Measurements from ENCODE around the gene JUN.

Gene JUN

GRCh38 chr1:58746757-58747156 lies 37.1 kb downstream of the JUN start:
- Histone ChIP-seq H3K36me3 (ENCODE audit: control insufficient read depth, low read depth, low read length) (no peaks in the 10 kb centered on the region), H3K4me3 (ENCODE audit: low read length) (no peak overlapping the region), H3K9ac (ENCODE audit: low read length) (no peak overlapping the region), H3K4me1 (ENCODE audit: control insufficient read depth, low read depth, low read length) (no peaks in the 10 kb centered on the region), H3K9me3 (ENCODE audit: control insufficient read depth, low read depth, low read length) (no peaks in the 10 kb centered on the region), H3K27me3 (ENCODE audit: control insufficient read depth, insufficient read depth, low read length) (no peaks in the 10 kb centered on the region), H3K27ac (ENCODE audit: low read length) (no peak overlapping the region)

DNA sequence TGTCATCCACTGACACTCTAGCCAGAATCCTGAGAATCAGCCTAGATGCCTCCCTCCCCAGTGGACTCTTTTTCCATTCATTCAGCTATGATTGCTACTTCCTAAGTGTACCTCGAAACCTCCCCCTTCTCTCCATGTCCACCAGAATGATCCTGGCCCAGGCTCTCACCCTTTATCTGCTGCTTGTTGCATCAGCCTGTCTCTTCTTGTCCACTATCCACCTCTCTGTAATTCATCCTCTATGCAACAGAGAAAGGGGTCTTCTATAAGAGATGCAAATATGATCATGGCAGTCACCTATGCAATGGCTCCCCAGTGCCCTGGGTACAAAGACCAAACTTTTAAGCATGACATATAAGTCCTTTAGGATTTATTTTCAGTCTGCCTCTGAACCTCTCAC lies 37.7 kb downstream of the JUN start:
- Histone ChIP-seq H3K9ac (ENCODE audit: low read length) (no peak overlapping the region), H3K4me3 (ENCODE audit: low read length) (no peak overlapping the region), H3K9me3 (ENCODE audit: control insufficient read depth, low read depth, low read length) (no peaks in the 10 kb centered on the region), H3K36me3 (ENCODE audit: control insufficient read depth, low read depth, low read length) (no peaks in the 10 kb centered on the region), H3K27me3 (ENCODE audit: control insufficient read depth, insufficient read depth, low read length) (no peaks in the 10 kb centered on the region), H3K27ac (ENCODE audit: low read length) (no peak overlapping the region), H3K4me1 (ENCODE audit: control insufficient read depth, low read depth, low read length) (no peaks in the 10 kb centered on the region)

DNA sequence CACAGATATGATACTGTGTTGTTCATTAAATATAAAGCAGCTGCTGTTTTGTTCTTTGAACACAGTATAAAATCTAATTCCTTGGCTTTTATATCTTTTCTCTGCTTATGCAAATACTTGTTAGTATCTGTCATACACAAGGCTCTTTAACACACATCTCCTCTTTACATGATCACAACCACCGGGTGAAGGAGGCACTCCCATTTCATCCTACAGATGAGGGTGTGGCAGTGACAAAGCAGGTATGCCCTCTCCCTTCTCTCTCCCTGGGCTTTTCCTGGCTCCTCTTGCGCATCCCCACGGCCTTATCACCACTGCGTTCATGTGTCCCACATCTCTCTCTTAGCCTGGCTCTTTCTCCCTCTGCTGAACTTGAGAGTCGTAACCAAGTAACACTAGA lies 38.2 kb downstream of the JUN start:
- Histone ChIP-seq H3K9me3 (ENCODE audit: control insufficient read depth, low read depth, low read length) (no peaks in the 10 kb centered on the region), H3K36me3 (ENCODE audit: control insufficient read depth, low read depth, low read length) (no peaks in the 10 kb centered on the region), H3K27ac (ENCODE audit: low read length) (no peak overlapping the region), H3K9ac (ENCODE audit: low read length) (no peak overlapping the region), H3K4me3 (ENCODE audit: low read length) (no peak overlapping the region), H3K27me3 (ENCODE audit: control insufficient read depth, insufficient read depth, low read length) (no peaks in the 10 kb centered on the region), H3K4me1 (ENCODE audit: control insufficient read depth, low read depth, low read length) (no peaks in the 10 kb centered on the region)

- Histone ChIP-seq H3K36me3 (ENCODE audit: control insufficient read depth, low read depth, low read length) (no peaks in the 10 kb centered on the region), H3K27me3 (ENCODE audit: control insufficient read depth, insufficient read depth, low read length) (no peaks in the 10 kb centered on the region), H3K27ac (ENCODE audit: low read length) (no peak overlapping the region), H3K4me1 (ENCODE audit: control insufficient read depth, low read depth, low read length) (no peaks in the 10 kb centered on the region), H3K9me3 (ENCODE audit: control insufficient read depth, low read depth, low read length) (no peaks in the 10 kb centered on the region), H3K9ac (ENCODE audit: low read length) (no peak overlapping the region), H3K4me3 (ENCODE audit: low read length) (no peak overlapping the region)
These were observed 38.7 kb downstream of the JUN start for GRCh38 chr1:58745117-58745516.

DNA sequence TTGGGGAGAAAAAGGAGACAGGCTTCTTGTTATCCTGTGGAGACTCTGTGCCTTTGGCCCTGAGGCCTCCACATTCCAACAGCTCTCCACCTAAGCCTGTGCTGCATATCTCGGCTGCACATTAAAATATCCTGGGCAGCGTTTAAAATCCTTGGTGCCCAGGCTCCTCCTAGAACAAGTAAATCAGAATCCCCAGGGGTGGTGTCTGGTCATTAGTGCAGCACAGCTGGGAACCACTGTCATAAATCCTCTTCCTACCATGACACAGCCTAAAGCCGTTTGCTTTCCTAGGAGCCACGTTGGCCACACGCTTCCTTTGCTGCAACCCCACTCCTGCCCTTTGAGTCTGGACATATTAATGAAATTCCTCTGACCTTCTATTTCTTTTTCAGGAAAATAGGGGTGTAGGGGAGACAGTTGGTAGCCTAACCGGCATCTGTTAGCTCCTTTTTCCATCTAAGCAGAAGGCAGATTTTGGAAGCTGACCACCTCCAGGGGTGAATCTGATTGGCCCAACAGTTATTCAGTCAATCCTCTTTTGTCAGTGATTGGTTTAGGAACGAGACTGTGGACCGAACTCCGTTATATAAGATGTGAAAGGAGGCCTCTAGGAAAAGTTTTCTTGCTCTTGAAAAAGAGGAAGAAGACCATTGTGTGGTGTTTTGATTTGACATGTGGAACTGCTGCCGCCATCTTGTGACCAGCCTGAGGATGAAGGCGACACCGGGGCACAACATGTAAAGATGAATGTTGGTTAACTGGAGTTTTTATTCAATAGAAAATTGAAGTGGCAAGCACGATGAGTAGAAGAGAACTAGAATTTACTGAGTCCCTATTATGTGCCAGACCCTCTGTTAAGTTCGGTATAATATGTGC lies 41.9 kb downstream of the JUN start:
- Histone ChIP-seq H3K36me3 (ENCODE audit: control insufficient read depth, low read depth, low read length) (no peaks in the 10 kb centered on the region), H3K27me3 (ENCODE audit: control insufficient read depth, insufficient read depth, low read length) (no peaks in the 10 kb centered on the region), H3K9me3 (ENCODE audit: control insufficient read depth, low read depth, low read length) (no peaks in the 10 kb centered on the region), H3K4me1 (ENCODE audit: control insufficient read depth, low read depth, low read length) (no peaks in the 10 kb centered on the region), H3K27ac (ENCODE audit: low read length) (no peak overlapping the region), H3K9ac (ENCODE audit: low read length) (no peak overlapping the region), H3K4me3 (ENCODE audit: low read length) (no peak overlapping the region)

DNA sequence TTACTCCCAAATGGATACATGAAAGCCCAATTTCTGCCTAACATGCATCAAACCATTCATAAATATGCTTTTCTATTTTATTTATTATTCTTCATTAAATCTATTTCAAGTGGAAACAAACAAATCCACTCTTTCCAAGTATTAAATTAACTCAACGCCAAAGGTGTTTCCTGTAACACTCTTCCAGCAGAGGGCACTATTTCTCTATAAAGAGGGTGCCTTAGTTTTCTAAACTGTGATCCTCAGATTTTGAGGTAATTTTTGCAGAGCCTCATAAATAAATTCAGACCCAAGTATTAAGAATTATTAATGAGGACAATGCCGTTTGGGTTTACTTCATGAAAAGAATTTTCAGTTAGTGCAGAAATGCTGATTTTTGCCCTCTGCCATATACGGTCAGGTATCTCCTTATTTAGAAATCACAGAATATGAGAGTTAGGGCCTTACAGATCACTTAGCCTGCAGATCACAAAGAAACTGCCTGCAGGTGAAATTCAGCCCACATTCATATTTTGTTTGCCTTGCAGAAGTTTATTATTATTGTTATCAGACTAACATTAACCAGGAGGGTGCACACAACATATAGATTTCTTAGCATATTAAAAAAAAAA lies 43.9 kb downstream of the JUN start:
- Histone ChIP-seq H3K9me3 (ENCODE audit: control insufficient read depth, low read depth, low read length) (no peaks in the 10 kb centered on the region), H3K4me1 (ENCODE audit: control insufficient read depth, low read depth, low read length) (no peaks in the 10 kb centered on the region), H3K9ac (ENCODE audit: low read length) (no peak overlapping the region), H3K27me3 (ENCODE audit: control insufficient read depth, insufficient read depth, low read length) (no peaks in the 10 kb centered on the region), H3K36me3 (ENCODE audit: control insufficient read depth, low read depth, low read length) (no peaks in the 10 kb centered on the region), H3K27ac (ENCODE audit: low read length) (no peak overlapping the region), H3K4me3 (ENCODE audit: low read length) (no peak overlapping the region)

DNA sequence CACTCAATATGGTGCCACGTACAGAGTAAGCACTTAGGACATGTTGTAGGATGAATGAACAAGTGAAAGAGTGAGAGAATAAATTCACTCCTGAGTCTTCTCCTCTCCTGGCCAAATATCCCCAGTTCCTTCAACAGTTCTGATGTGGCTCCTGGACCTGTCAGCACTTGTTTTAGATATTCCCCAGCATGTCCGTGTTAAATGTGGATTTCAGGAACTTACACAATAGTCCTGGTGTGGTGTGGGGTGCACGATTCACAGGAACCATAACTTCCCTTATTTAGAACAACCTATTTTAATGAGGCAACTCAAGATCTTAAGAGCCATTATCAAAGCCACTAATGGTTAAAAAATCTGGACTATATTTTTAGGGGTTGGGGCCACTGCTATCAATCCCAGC lies 45.0 kb downstream of the JUN start:
- Histone ChIP-seq H3K27ac (ENCODE audit: low read length) (no peak overlapping the region), H3K4me3 (ENCODE audit: low read length) (no peak overlapping the region), H3K9me3 (ENCODE audit: control insufficient read depth, low read depth, low read length) (no peaks in the 10 kb centered on the region), H3K27me3 (ENCODE audit: control insufficient read depth, insufficient read depth, low read length) (no peaks in the 10 kb centered on the region), H3K4me1 (ENCODE audit: control insufficient read depth, low read depth, low read length) (no peaks in the 10 kb centered on the region), H3K9ac (ENCODE audit: low read length) (no peak overlapping the region), H3K36me3 (ENCODE audit: control insufficient read depth, low read depth, low read length) (no peaks in the 10 kb centered on the region)

- no peak overlapping the region for H3K9ac ChIP-seq (ENCODE audit: low read length)
These were observed 48.3 kb downstream of the JUN start for GRCh38 chr1:58735586-58735985.

DNA sequence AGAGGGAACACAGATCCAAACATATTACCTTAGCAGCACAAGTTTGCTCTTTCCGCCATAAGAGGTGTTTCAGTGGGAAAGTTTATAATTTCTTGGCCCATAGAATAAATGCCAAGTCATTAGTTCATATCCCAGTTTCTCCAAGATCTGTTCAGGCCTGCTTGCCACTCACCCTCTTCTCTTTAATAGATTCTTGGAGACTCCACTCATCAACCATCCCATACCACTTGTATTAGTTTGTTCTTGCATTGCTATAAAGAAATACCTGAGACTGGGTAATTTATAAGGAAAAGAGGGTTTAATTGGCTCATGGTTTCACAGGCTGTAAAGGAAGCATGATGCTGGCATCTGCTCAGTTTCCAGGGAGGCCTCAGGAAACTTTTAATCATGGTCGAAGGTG lies 49.2 kb downstream of the JUN start:
- no peak overlapping the region for H3K27ac ChIP-seq (ENCODE audit: low read length)
- H3K27me3 ChIP-seq (ENCODE audit: control insufficient read depth, insufficient read depth, low read length), result no peaks in the 10 kb centered on the region
- no peak overlapping the region for H3K9ac ChIP-seq (ENCODE audit: low read length)
- H3K36me3 ChIP-seq (ENCODE audit: control insufficient read depth, low read depth, low read length), result no peaks in the 10 kb centered on the region
- no peaks in the 10 kb centered on the region for H3K4me1 ChIP-seq (ENCODE audit: control insufficient read depth, low read depth, low read length)
- H3K9me3 ChIP-seq (ENCODE audit: control insufficient read depth, low read depth, low read length), result no peaks in the 10 kb centered on the region
- H3K4me3 ChIP-seq (ENCODE audit: low read length), result no peak overlapping the region

More at GRCh38 chr1:58735586-58735985, 48.3 kb downstream of the JUN start:
- no peak overlapping the region for H3K4me3 ChIP-seq (ENCODE audit: low read length)
- H3K9me3 ChIP-seq (ENCODE audit: control insufficient read depth, low read depth, low read length), result no peaks in the 10 kb centered on the region
- no peaks in the 10 kb centered on the region for H3K4me1 ChIP-seq (ENCODE audit: control insufficient read depth, low read depth, low read length)
- H3K36me3 ChIP-seq (ENCODE audit: control insufficient read depth, low read depth, low read length), result no peaks in the 10 kb centered on the region
- H3K27ac ChIP-seq (ENCODE audit: low read length), result no peak overlapping the region
- no peaks in the 10 kb centered on the region for H3K27me3 ChIP-seq (ENCODE audit: control insufficient read depth, insufficient read depth, low read length)

DNA sequence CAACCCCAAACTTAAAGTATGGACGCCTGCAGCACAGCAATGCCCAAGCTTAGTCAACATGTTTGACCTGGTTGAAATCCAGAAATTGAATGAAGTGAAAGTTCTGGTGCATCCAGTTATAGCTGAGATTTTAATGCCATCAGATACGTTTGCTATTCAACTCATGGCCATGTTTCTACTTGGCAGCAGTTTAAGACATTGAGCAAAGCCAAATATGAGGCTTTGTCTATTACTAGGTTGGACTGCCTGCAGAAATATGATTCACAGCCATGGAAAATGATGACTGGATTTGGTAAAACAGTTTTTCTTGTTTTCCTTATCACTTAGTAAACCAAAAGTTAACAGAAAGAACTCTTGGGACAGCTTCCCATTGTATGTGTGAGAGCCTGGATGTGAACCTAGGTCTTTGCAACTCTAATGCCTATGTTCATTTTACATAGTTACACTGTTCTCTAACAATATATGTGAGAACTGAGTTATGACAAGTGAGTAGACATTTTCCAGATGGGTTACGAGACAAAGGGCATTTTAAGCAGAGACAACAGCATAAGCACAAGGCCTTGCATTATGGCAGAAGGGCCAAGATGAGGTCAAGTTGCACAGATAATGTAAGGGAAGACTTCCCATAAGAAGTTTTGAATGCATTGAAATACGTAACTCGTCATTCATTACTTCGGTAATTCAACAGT lies 51.6 kb downstream of the JUN start:
- H3K36me3 ChIP-seq (ENCODE audit: control insufficient read depth, low read depth, low read length), result no peaks in the 10 kb centered on the region
- H3K4me3 ChIP-seq (ENCODE audit: low read length), result no peak overlapping the region
- no peaks in the 10 kb centered on the region for H3K9me3 ChIP-seq (ENCODE audit: control insufficient read depth, low read depth, low read length)
- no peaks in the 10 kb centered on the region for H3K27me3 ChIP-seq (ENCODE audit: control insufficient read depth, insufficient read depth, low read length)
- no peak overlapping the region for H3K9ac ChIP-seq (ENCODE audit: low read length)
- no peaks in the 10 kb centered on the region for H3K4me1 ChIP-seq (ENCODE audit: control insufficient read depth, low read depth, low read length)
- H3K27ac ChIP-seq (ENCODE audit: low read length), result no peak overlapping the region
